ENCODE measurements around the gene SLC9A5. TPM values are rescaled to one million over a fixed set of nuclear protein-coding genes. Genes with fewer than 3 reads are reported as not detected.

Gene SLC9A5
- polyA plus RNA-seq, 2 donors: 0.11 to 0.43 TPM

GRCh38 chr16:67279296-67280089, 30.7 kb downstream of the SLC9A5 start, which contains the start of gene PLEKHG4:
PLEKHG4 (plus strand) TSS chr16:67279532; CDS start chr16:67280045, 513 bp downstream.
- H3K4me3 ChIP-seq (ENCODE audit: low read depth in 1 of 2, low read length in 2 of 2): peak within 1 kb of the TSS; percentile 44 to 58
- H3K27me3 ChIP-seq (ENCODE audit: control insufficient read depth in 1 of 2, insufficient read depth in 2 of 2, low read length in 2 of 2): no peaks in the 10 kb centered on the region
- peaks cover 5 to 6% of the 10 kb centered on the region in 2 donors for H3K4me1 ChIP-seq (ENCODE audit: control insufficient read depth in 2 of 2, insufficient read depth in 2 of 2, low read length in 1 of 2)
- H3K36me3 ChIP-seq (ENCODE audit: control insufficient read depth in 2 of 2, insufficient read depth in 2 of 2, low read length in 1 of 2): peaks cover 0 to 10% of the 10 kb centered on the region in 2 donors
- H3K9me3 ChIP-seq (ENCODE audit: control insufficient read depth in 2 of 2, insufficient read depth in 1 of 2, low read depth in 1 of 2, low read length in 1 of 2): no peaks in the 10 kb centered on the region
- WGBS, 2 donors: 24 to 29% methylated on average over 70 to 83 of the region's 83 CpGs
- peak within 1 kb of the TSS; percentile 15 to 56 for H3K27ac ChIP-seq (ENCODE audit: low read depth in 2 of 2, low read length in 1 of 2)

- Histone ChIP-seq H3K4me3 (ENCODE audit: low read depth in 1 of 2, low read length in 2 of 2) (no peak overlapping the region), H3K9me3 (ENCODE audit: control insufficient read depth in 2 of 2, insufficient read depth in 1 of 2, low read depth in 1 of 2, low read length in 1 of 2) (no peaks in the 10 kb centered on the region), H3K27me3 (ENCODE audit: control insufficient read depth in 1 of 2, insufficient read depth in 2 of 2, low read length in 2 of 2) (no peaks in the 10 kb centered on the region), H3K27ac (ENCODE audit: low read depth in 2 of 2, low read length in 1 of 2) (no peak overlapping the region), H3K4me1 (ENCODE audit: control insufficient read depth in 2 of 2, insufficient read depth in 2 of 2, low read length in 1 of 2) (peaks cover 5 to 6% of the 10 kb centered on the region in 2 donors), H3K36me3 (ENCODE audit: control insufficient read depth in 2 of 2, insufficient read depth in 2 of 2, low read length in 1 of 2) (peaks cover 0 to 10% of the 10 kb centered on the region in 2 donors)
- 93% methylated on average over 15 of the region's 15 CpGs for WGBS, 2 donors
Observed at GRCh38 chr16:67280090-67281015, 31.6 kb downstream of the SLC9A5 start.

GRCh38 chr16:67281536-67282446, 33.0 kb downstream of the SLC9A5 start:
- no peak overlapping the region for H3K27ac ChIP-seq (ENCODE audit: low read depth in 2 of 2, low read length in 1 of 2)
- no peak overlapping the region for H3K4me3 ChIP-seq (ENCODE audit: low read depth in 1 of 2, low read length in 2 of 2)
- peaks cover 5 to 6% of the 10 kb centered on the region in 2 donors for H3K4me1 ChIP-seq (ENCODE audit: control insufficient read depth in 2 of 2, insufficient read depth in 2 of 2, low read length in 1 of 2)
- H3K27me3 ChIP-seq (ENCODE audit: control insufficient read depth in 1 of 2, insufficient read depth in 2 of 2, low read length in 2 of 2): no peaks in the 10 kb centered on the region
- 91 to 93% methylated on average over 14 of the region's 14 CpGs for WGBS, 2 donors
- peaks cover 0 to 6% of the 10 kb centered on the region in 2 donors for H3K36me3 ChIP-seq (ENCODE audit: control insufficient read depth in 2 of 2, insufficient read depth in 2 of 2, low read length in 1 of 2)
- H3K9me3 ChIP-seq (ENCODE audit: control insufficient read depth in 2 of 2, insufficient read depth in 1 of 2, low read depth in 1 of 2, low read length in 1 of 2): no peaks in the 10 kb centered on the region

- H3K4me1 ChIP-seq (ENCODE audit: control insufficient read depth in 2 of 2, insufficient read depth in 2 of 2, low read length in 1 of 2): peaks cover 2 to 6% of the 10 kb centered on the region in 2 donors
- no peak overlapping the region for H3K4me3 ChIP-seq (ENCODE audit: low read depth in 1 of 2, low read length in 2 of 2)
- H3K36me3 ChIP-seq (ENCODE audit: control insufficient read depth in 2 of 2, insufficient read depth in 2 of 2, low read length in 1 of 2): peaks cover 0 to 4% of the 10 kb centered on the region in 2 donors
- H3K27ac ChIP-seq (ENCODE audit: low read depth in 2 of 2, low read length in 1 of 2): no peak overlapping the region
- H3K27me3 ChIP-seq (ENCODE audit: control insufficient read depth in 1 of 2, insufficient read depth in 2 of 2, low read length in 2 of 2): no peaks in the 10 kb centered on the region
- WGBS, 2 donors: 96 to 98% methylated on average over 10 of the region's 10 CpGs
- H3K9me3 ChIP-seq (ENCODE audit: control insufficient read depth in 2 of 2, insufficient read depth in 1 of 2, low read depth in 1 of 2, low read length in 1 of 2): no peaks in the 10 kb centered on the region
Observed at GRCh38 chr16:67282447-67282805, 33.6 kb downstream of the SLC9A5 start.

GRCh38 chr16:67283039-67283825, 34.5 kb downstream of the SLC9A5 start:
- Histone ChIP-seq H3K27ac (ENCODE audit: low read depth in 2 of 2, low read length in 1 of 2) (no peak overlapping the region), H3K27me3 (ENCODE audit: control insufficient read depth in 1 of 2, insufficient read depth in 2 of 2, low read length in 2 of 2) (no peaks in the 10 kb centered on the region), H3K4me3 (ENCODE audit: low read depth in 1 of 2, low read length in 2 of 2) (no peak overlapping the region), H3K4me1 (ENCODE audit: control insufficient read depth in 2 of 2, insufficient read depth in 2 of 2, low read length in 1 of 2) (peaks cover 0 to 6% of the 10 kb centered on the region in 2 donors), H3K9me3 (ENCODE audit: control insufficient read depth in 2 of 2, insufficient read depth in 1 of 2, low read depth in 1 of 2, low read length in 1 of 2) (no peaks in the 10 kb centered on the region), H3K36me3 (ENCODE audit: control insufficient read depth in 2 of 2, insufficient read depth in 2 of 2, low read length in 1 of 2) (peaks cover 0 to 3% of the 10 kb centered on the region in 2 donors)
- WGBS, 2 donors: 92 to 97% methylated on average over 7 of the region's 7 CpGs

GRCh38 chr16:67283826-67284555, 35.2 kb downstream of the SLC9A5 start:
- Histone ChIP-seq H3K4me1 (ENCODE audit: control insufficient read depth in 2 of 2, insufficient read depth in 2 of 2, low read length in 1 of 2) (peaks cover 0 to 2% of the 10 kb centered on the region in 2 donors), H3K4me3 (ENCODE audit: low read depth in 1 of 2, low read length in 2 of 2) (no peak overlapping the region), H3K36me3 (ENCODE audit: control insufficient read depth in 2 of 2, insufficient read depth in 2 of 2, low read length in 1 of 2) (peaks cover 0 to 6% of the 10 kb centered on the region in 2 donors), H3K27ac (ENCODE audit: low read depth in 2 of 2, low read length in 1 of 2) (no peak overlapping the region), H3K9me3 (ENCODE audit: control insufficient read depth in 2 of 2, insufficient read depth in 1 of 2, low read depth in 1 of 2, low read length in 1 of 2) (no peaks in the 10 kb centered on the region), H3K27me3 (ENCODE audit: control insufficient read depth in 1 of 2, insufficient read depth in 2 of 2, low read length in 2 of 2) (no peaks in the 10 kb centered on the region)
- WGBS, 2 donors: 88 to 91% methylated on average over 21 of the region's 21 CpGs

- no peaks in the 10 kb centered on the region for H3K4me1 ChIP-seq (ENCODE audit: control insufficient read depth in 2 of 2, insufficient read depth in 2 of 2, low read length in 1 of 2)
- no peaks in the 10 kb centered on the region for H3K27me3 ChIP-seq (ENCODE audit: control insufficient read depth in 1 of 2, insufficient read depth in 2 of 2, low read length in 2 of 2)
- no peak overlapping the region for H3K4me3 ChIP-seq (ENCODE audit: low read depth in 1 of 2, low read length in 2 of 2)
- H3K36me3 ChIP-seq (ENCODE audit: control insufficient read depth in 2 of 2, insufficient read depth in 2 of 2, low read length in 1 of 2): peaks cover 0 to 6% of the 10 kb centered on the region in 2 donors
- 68 to 72% methylated on average over 34 of the region's 34 CpGs for WGBS, 2 donors
- no peaks in the 10 kb centered on the region for H3K9me3 ChIP-seq (ENCODE audit: control insufficient read depth in 2 of 2, insufficient read depth in 1 of 2, low read depth in 1 of 2, low read length in 1 of 2)
- no peak overlapping the region for H3K27ac ChIP-seq (ENCODE audit: low read depth in 2 of 2, low read length in 1 of 2)
Observed at GRCh38 chr16:67284699-67285646, 36.2 kb downstream of the SLC9A5 start.
